Nephron (organoid): ENCODE measurements around the gene NUTM2E.
"Not testable (repeated sequence)": the region's sequence is repeated elsewhere in the genome, so short reads cannot be mapped to it uniquely, and the experiment has no call there.

Experiments
- H3K27ac Mint-ChIP-seq, 3 experiments: 2 replicates each; pipeline ENCODE4 v1.8.0; 2020; ENCODE audit warnings: mixed read lengths in 3 of 3, mild to moderate bottlenecking in 2 of 3, moderate library complexity in 1 of 3
- H3K27me3 Mint-ChIP-seq: 2 replicates; pipeline ENCODE4 v1.8.0; 2021; ENCODE audit warnings: low read depth, mild to moderate bottlenecking, moderate library complexity, mixed read lengths
- H3K36me3 Mint-ChIP-seq: 2 replicates; pipeline ENCODE4 v1.8.0; 2020; ENCODE audit warnings: low read depth, mixed read lengths
- H3K4me1 Mint-ChIP-seq: 2 replicates; pipeline ENCODE4 v1.8.0; 2020; ENCODE audit warnings: mixed read lengths
- H3K4me3 Mint-ChIP-seq, 3 experiments: 2 replicates each; pipeline ENCODE4 v1.8.0; 2020; ENCODE audit warnings: mild to moderate bottlenecking in 3 of 3, mixed read lengths in 3 of 3, moderate library complexity in 2 of 3
- H3K9me3 Mint-ChIP-seq: 2 replicates; pipeline ENCODE4 v1.8.0; 2020; ENCODE audit warnings: mixed read lengths
- CTCF ChIP-seq, 3 experiments: fragments of 200-600 bp; sonication (generic); IDR thresholded peaks; one replicate each; pipeline ENCODE4 v1.5.0; 2021; ENCODE audit warnings: antibody characterized with exemption in 3 of 3; ENCODE audit not compliant: unreplicated experiment in 3 of 3

The NUTM2E gene

GRCh38 chr10:79825587-79826011 lies 940 bp upstream of the NUTM2E start:
- H3K4me1 Mint-ChIP-seq: peaks cover 11% of the 10 kb centered on the region
- H3K27me3 Mint-ChIP-seq, H3K9me3 Mint-ChIP-seq, H3K36me3 Mint-ChIP-seq: not testable (repeated sequence)
- H3K4me3 Mint-ChIP-seq: peak overlapping the region; percentile 97 to 99 (median 97)
- H3K27ac Mint-ChIP-seq: peak overlapping the region in 2 of 3 experiments; percentile 85 to 92
- TF ChIP-seq CTCF (IDR thresholded peaks at IDR 0.05; ENCODE audit: unreplicated experiment in 3 of 3): peak; percentile 30 to 43 (median 38)

GRCh38 chr10:79826131-79826495 lies 426 bp upstream of the NUTM2E start:
- Mint-ChIP-seq H3K27ac (peak overlapping the region; percentile 72 to 93 (median 90)), H3K4me3 (peak overlapping the region; percentile 85 to 90 (median 89)), H3K4me1 (peaks cover 11% of the 10 kb centered on the region)
- not testable (repeated sequence) for H3K27me3 Mint-ChIP-seq, H3K9me3 Mint-ChIP-seq, H3K36me3 Mint-ChIP-seq

GRCh38 chr10:79833833-79834232 lies 7.3 kb downstream of the NUTM2E start:
- H3K27me3 Mint-ChIP-seq, H3K36me3 Mint-ChIP-seq, H3K9me3 Mint-ChIP-seq, H3K4me3 Mint-ChIP-seq, H3K27ac Mint-ChIP-seq: not testable (repeated sequence)
- H3K4me1 Mint-ChIP-seq: peaks cover 12% of the 10 kb centered on the region

- not testable (repeated sequence) for H3K4me3 Mint-ChIP-seq, H3K36me3 Mint-ChIP-seq, H3K27me3 Mint-ChIP-seq, H3K27ac Mint-ChIP-seq, H3K9me3 Mint-ChIP-seq, H3K4me1 Mint-ChIP-seq
These were observed 9.4 kb downstream of the NUTM2E start for GRCh38 chr10:79835891-79836290.

- not testable (repeated sequence) for H3K36me3 Mint-ChIP-seq, H3K4me1 Mint-ChIP-seq, H3K27me3 Mint-ChIP-seq, H3K27ac Mint-ChIP-seq, H3K4me3 Mint-ChIP-seq, H3K9me3 Mint-ChIP-seq
These were observed 10.4 kb downstream of the NUTM2E start for GRCh38 chr10:79836891-79837290.

GRCh38 chr10:79838441-79838840 lies 11.9 kb downstream of the NUTM2E start:
- H3K4me3 Mint-ChIP-seq, H3K4me1 Mint-ChIP-seq, H3K9me3 Mint-ChIP-seq, H3K27ac Mint-ChIP-seq, H3K36me3 Mint-ChIP-seq, H3K27me3 Mint-ChIP-seq: not testable (repeated sequence)

GRCh38 chr10:79853191-79853854 lies 26.8 kb downstream of the NUTM2E start:
- not testable (repeated sequence) for H3K27me3 Mint-ChIP-seq, H3K9me3 Mint-ChIP-seq, H3K4me3 Mint-ChIP-seq, H3K36me3 Mint-ChIP-seq, H3K4me1 Mint-ChIP-seq, H3K27ac Mint-ChIP-seq

- H3K36me3 Mint-ChIP-seq, H3K9me3 Mint-ChIP-seq, H3K4me1 Mint-ChIP-seq, H3K4me3 Mint-ChIP-seq, H3K27me3 Mint-ChIP-seq, H3K27ac Mint-ChIP-seq: not testable (repeated sequence)
These were observed 35.7 kb downstream of the NUTM2E start for GRCh38 chr10:79862269-79862668.

- H3K9me3 Mint-ChIP-seq, H3K4me3 Mint-ChIP-seq, H3K27ac Mint-ChIP-seq, H3K27me3 Mint-ChIP-seq, H3K4me1 Mint-ChIP-seq, H3K36me3 Mint-ChIP-seq: not testable (repeated sequence)
These were observed 36.3 kb downstream of the NUTM2E start for GRCh38 chr10:79862803-79863202.

GRCh38 chr10:79866903-79867551 lies 40.5 kb downstream of the NUTM2E start:
- not testable (repeated sequence) for H3K9me3 Mint-ChIP-seq, H3K4me3 Mint-ChIP-seq, H3K27ac Mint-ChIP-seq, H3K27me3 Mint-ChIP-seq, H3K36me3 Mint-ChIP-seq, H3K4me1 Mint-ChIP-seq

GRCh38 chr10:79868023-79868422 lies 41.5 kb downstream of the NUTM2E start:
- not testable (repeated sequence) for H3K9me3 Mint-ChIP-seq, H3K4me1 Mint-ChIP-seq, H3K4me3 Mint-ChIP-seq, H3K27me3 Mint-ChIP-seq, H3K27ac Mint-ChIP-seq, H3K36me3 Mint-ChIP-seq

- peak overlapping the region in 2 of 3 experiments; percentile 46 to 82 for H3K27ac Mint-ChIP-seq
- not testable (repeated sequence) for H3K9me3 Mint-ChIP-seq, H3K36me3 Mint-ChIP-seq, H3K4me3 Mint-ChIP-seq, H3K27me3 Mint-ChIP-seq, H3K4me1 Mint-ChIP-seq
These were observed 43.0 kb downstream of the NUTM2E start for GRCh38 chr10:79869439-79870097.

- not testable (repeated sequence) for H3K4me1 Mint-ChIP-seq, H3K36me3 Mint-ChIP-seq, H3K27ac Mint-ChIP-seq, H3K9me3 Mint-ChIP-seq, H3K4me3 Mint-ChIP-seq, H3K27me3 Mint-ChIP-seq
These were observed 45.2 kb downstream of the NUTM2E start for GRCh38 chr10:79871729-79872128.
